SK-MEL-5 (cell line): ENCODE data around the gene TSEN15. TPM values are rescaled to one million over a fixed set of nuclear protein-coding genes. Genes with fewer than 3 reads are reported as not detected.

Experiments
- DNase-seq: peaks from one replicate; pipeline ENCODE4 v3.0.0-alpha.2; 2016; ENCODE audit warnings: low read depth, low spot score
- in situ Hi-C: cut with HindIII; loops from 2 replicates; pipeline ENCODE4 v1.10.0; 2016; ENCODE audit warnings: low sequenced_read_pairs, high pct_unique_total_duplicates, low pct_unique_long_range_greater_than_20kb
- polyA plus RNA-seq, 2 experiments: library from polyadenylated mRNA; depleted of rRNA; stranded (reverse); fragments of >200 nt; gene quantifications; 2 replicates each; pipeline ENCODE4 v1.2.3, GENCODE V29; 2015
- total RNA-seq: library from RNA; depleted of rRNA; stranded (reverse); fragments of >200 nt; shearing (Covaris generic); gene quantifications from 2 replicates; pipeline ENCODE4 v1.2.3, GENCODE V29; 2014; rRNA removed

Gene TSEN15
- total RNA-seq: 80.9 and 83.2 TPM in 2 replicates
- polyA plus RNA-seq (2015; cell fraction: cytosol; rRNA removed): 61.9 and 64.5 TPM in 2 replicates
- polyA plus RNA-seq (2015; cell fraction: nucleus; rRNA removed): 95.3 and 99.9 TPM in 2 replicates

GRCh38 chr1:184051485-184052193, at the start of gene TSEN15:
TSS of gene TSEN15 (plus strand) at chr1:184051730. CDS start at chr1:184051756, 26 bp downstream.
- in situ Hi-C loops: no loop called here
- DNase-seq: peak; percentile 84

- DNase-seq: peak; percentile 94
- in situ Hi-C loops: no loop called here
Observed at GRCh38 chr1:184002071-184002470, 49.5 kb upstream of the TSEN15 start.

GRCh38 chr1:184004935-184005334, 46.6 kb upstream of the TSEN15 start:
- in situ Hi-C loops: no loop called here
- no peak for DNase-seq

- no peak for DNase-seq
- in situ Hi-C loops: no loop called here
Observed at GRCh38 chr1:184005506-184005905, 46.0 kb upstream of the TSEN15 start.

GRCh38 chr1:184010788-184011187, 40.7 kb upstream of the TSEN15 start:
- in situ Hi-C loops: no loop called here
- no peak for DNase-seq

GRCh38 chr1:184012187-184012586, 39.3 kb upstream of the TSEN15 start:
- DNase-seq: no peak
- in situ Hi-C loops: no loop called here

GRCh38 chr1:184014271-184014670, 37.3 kb upstream of the TSEN15 start:
- in situ Hi-C loops: no loop called here

GRCh38 chr1:184016169-184016568, 35.4 kb upstream of the TSEN15 start:
- in situ Hi-C loops: no loop called here

More at GRCh38 chr1:184014271-184014670, 37.3 kb upstream of the TSEN15 start:
- no peak for DNase-seq

GRCh38 chr1:184017306-184017705, 34.2 kb upstream of the TSEN15 start:
- peak; percentile 32 for DNase-seq
- in situ Hi-C loops: no loop called here

More at GRCh38 chr1:184016169-184016568, 35.4 kb upstream of the TSEN15 start:
- DNase-seq: no peak

- in situ Hi-C loops: no loop called here
- no peak for DNase-seq
Observed at GRCh38 chr1:184018622-184019021, 32.9 kb upstream of the TSEN15 start.

GRCh38 chr1:184019069-184019468, 32.5 kb upstream of the TSEN15 start:
- in situ Hi-C loops: no loop called here

GRCh38 chr1:184019506-184019905, 32.0 kb upstream of the TSEN15 start:
- peak; percentile 48 for DNase-seq
- in situ Hi-C loops: no loop called here

More at GRCh38 chr1:184019069-184019468, 32.5 kb upstream of the TSEN15 start:
- no peak for DNase-seq

GRCh38 chr1:184020328-184020727, 31.2 kb upstream of the TSEN15 start:
- DNase-seq: peak; percentile 36
- in situ Hi-C loops: no loop called here

GRCh38 chr1:184020855-184021254, 30.7 kb upstream of the TSEN15 start:
- DNase-seq: peak; percentile 83
- in situ Hi-C loops: no loop called here

- DNase-seq: peak; percentile 34
- in situ Hi-C loops: no loop called here
Observed at GRCh38 chr1:184021728-184022127, 29.8 kb upstream of the TSEN15 start.

- DNase-seq: peak; percentile 37
- in situ Hi-C loops: no loop called here
Observed at GRCh38 chr1:184022668-184023067, 28.9 kb upstream of the TSEN15 start.

GRCh38 chr1:184023171-184023570, 28.4 kb upstream of the TSEN15 start:
- in situ Hi-C loops: no loop called here
- peak; percentile 20 for DNase-seq

GRCh38 chr1:184025242-184025675, 26.3 kb upstream of the TSEN15 start:
- in situ Hi-C loops: no loop called here
- no peak for DNase-seq
